ENCODE results near the gene ANKRD20A1.
"Not testable (repeated sequence)": the region's sequence is repeated elsewhere in the genome, so short reads cannot be mapped to it uniquely, and the experiment has no call there.

ANKRD20A1 gene

GRCh38 chr9:67858871-67859270 lies at the start of gene ANKRD20A1:
ANKRD20A1 (plus strand) TSS chr9:67858931; CDS start chr9:67859427, 496 bp downstream.
- peak; percentile 3 for DNase-seq (ENCODE audit: low read depth)

DNA sequence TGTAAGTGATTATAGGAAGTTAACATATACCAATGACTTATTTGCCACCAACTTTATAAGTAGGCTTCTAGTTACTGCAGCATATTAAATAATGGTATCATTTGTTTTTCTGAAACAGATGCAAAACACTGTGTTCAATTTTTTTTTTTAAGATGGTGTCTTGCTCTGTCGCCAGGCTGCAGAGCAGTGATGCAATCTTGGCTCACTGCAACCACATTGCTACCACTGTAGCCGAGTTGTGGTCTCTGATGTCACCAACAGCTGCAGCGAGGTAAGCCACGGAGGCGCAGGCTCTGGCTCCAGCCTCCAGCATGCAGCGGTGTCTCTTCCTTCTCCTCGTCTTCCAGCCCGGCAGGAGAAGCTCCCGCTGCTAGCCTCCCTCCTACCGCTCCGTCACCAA lies 26.6 kb upstream of the ANKRD20A1 start:
- DNase-seq (ENCODE audit: low read depth) = not testable (repeated sequence)
